Ovary (tissue), 3 donors: ENCODE results near the gene SLC1A7.

ENCODE experiments used
- CTCF ChIP-seq, 3 donors: fragments of 450-650 bp in 2 of 3; fragments of 200-600 bp in 1 of 3; IDR thresholded peaks; one replicate each; pipeline versions ENCODE4 v1.5.1 to v1.8.0; 2016 to 2022; ENCODE audit warnings: antibody characterized with exemption in 3 of 3, mild to moderate bottlenecking in 1 of 3
- POLR2A ChIP-seq: fragments of 450-650 bp; IDR thresholded peaks from one replicate; pipeline ENCODE4 v1.6.1; 2017; ENCODE audit warnings: antibody characterized with exemption, mild to moderate bottlenecking, moderate library complexity
- donor health status: DM: no; HTN: no; CAD: no.

- TF ChIP-seq CTCF (IDR thresholded peaks at IDR 0.05) (no peak), POLR2A (no peak)
Observed at GRCh38 chr1:53114581-53115400, 27.6 kb downstream of the SLC1A7 start.
